PFSK-1 (cell line): ENCODE results near the gene CENPU.

Experiments used
- FOXP2 ChIP-seq: optimal IDR thresholded peaks from 2 replicates; pipeline ENCODE3; 2011; ENCODE audit warnings: borderline replicate concordance, control low read depth, inconsistent platforms; ENCODE audit not compliant: insufficient read depth; ENCODE audit errors: extremely low read length, extremely low read depth
- POLR2AphosphoS5 ChIP-seq: IDR thresholded peaks from 2 replicates; pipeline ENCODE4 v1.6.1; 2012; ENCODE audit warnings: low read depth, mild to moderate bottlenecking, control low read depth, low read length, moderate library complexity
- SIN3A ChIP-seq: IDR thresholded peaks from 2 replicates; pipeline ENCODE4 v1.6.1; 2012; ENCODE audit warnings: mild to moderate bottlenecking, low read length, moderate library complexity, borderline replicate concordance; ENCODE audit not compliant: insufficient read depth
- TAF1 ChIP-seq: IDR thresholded peaks from 2 replicates; pipeline ENCODE4 v1.6.1; 2012; ENCODE audit warnings: low read length, control low read depth, borderline replicate concordance; ENCODE audit not compliant: insufficient read depth
- TF ChIP-seq, protein P1 (sequence below), 2 experiments: IDR thresholded peaks; 2 replicates each; pipeline versions ENCODE4 v1.6.1 to v1.8.0; 2011 to 2012; ENCODE audit warnings: low read depth in 2 of 2, low read length in 2 of 2, control low read depth in 1 of 2, inconsistent platforms in 1 of 2, mild to moderate bottlenecking in 1 of 2, moderate library complexity in 1 of 2; ENCODE audit not compliant: insufficient read depth in 1 of 2

The CENPU gene

DNA sequence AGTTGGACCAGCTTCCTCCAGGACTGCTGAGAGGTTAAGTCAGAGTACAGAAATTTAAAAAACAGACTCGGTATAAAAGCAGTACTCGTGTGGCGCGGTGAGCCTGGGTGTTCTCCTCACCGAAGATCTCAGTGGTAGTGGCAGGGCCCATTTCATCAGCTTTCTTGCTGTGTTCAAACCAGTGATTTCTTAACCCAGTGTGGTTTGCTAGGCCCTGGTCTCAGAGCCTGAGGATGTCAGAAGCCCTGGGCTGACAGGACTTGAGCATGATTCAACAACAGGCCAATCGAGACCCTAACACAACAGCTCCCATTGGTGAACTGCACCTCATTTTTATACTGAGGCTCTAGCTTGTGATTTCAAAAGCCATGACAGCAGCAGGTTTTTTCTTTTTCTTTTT is 61.2 kb downstream of the CENPU start:
- TF ChIP-seq SIN3A (no peak), TAF1 (no peak), POLR2AphosphoS5 (no peak)

DNA sequence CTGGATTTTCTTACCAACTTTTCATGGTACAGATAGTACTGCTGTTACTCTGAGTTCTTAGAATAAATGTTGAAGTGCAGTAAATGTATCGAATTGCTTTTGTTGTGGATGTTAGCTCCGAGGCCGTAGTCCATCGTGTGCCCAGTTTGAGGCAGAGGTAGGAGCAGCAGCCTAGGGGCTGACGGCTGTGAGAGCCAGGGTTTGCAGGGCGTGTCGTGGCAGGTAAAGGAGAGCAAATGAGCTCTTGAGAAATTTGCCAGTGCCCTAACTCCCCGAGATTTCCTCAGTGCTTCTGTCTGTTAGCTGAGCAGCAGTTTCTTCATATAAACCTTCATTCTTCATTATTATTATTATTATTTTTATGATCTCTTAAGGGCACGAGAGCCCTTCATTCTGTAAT is 62.8 kb downstream of the CENPU start:
- TF ChIP-seq SIN3A (no peak), POLR2AphosphoS5 (no peak), TAF1 (no peak), FOXP2 (no peak)
- TF ChIP-seq, protein P1, sequence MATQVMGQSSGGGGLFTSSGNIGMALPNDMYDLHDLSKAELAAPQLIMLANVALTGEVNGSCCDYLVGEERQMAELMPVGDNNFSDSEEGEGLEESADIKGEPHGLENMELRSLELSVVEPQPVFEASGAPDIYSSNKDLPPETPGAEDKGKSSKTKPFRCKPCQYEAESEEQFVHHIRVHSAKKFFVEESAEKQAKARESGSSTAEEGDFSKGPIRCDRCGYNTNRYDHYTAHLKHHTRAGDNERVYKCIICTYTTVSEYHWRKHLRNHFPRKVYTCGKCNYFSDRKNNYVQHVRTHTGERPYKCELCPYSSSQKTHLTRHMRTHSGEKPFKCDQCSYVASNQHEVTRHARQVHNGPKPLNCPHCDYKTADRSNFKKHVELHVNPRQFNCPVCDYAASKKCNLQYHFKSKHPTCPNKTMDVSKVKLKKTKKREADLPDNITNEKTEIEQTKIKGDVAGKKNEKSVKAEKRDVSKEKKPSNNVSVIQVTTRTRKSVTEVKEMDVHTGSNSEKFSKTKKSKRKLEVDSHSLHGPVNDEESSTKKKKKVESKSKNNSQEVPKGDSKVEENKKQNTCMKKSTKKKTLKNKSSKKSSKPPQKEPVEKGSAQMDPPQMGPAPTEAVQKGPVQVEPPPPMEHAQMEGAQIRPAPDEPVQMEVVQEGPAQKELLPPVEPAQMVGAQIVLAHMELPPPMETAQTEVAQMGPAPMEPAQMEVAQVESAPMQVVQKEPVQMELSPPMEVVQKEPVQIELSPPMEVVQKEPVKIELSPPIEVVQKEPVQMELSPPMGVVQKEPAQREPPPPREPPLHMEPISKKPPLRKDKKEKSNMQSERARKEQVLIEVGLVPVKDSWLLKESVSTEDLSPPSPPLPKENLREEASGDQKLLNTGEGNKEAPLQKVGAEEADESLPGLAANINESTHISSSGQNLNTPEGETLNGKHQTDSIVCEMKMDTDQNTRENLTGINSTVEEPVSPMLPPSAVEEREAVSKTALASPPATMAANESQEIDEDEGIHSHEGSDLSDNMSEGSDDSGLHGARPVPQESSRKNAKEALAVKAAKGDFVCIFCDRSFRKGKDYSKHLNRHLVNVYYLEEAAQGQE (IDR thresholded peaks at IDR 0.05; ENCODE audit: insufficient read depth in 1 of 2, low read depth in 2 of 2, low read length in 2 of 2) = no peak

DNA sequence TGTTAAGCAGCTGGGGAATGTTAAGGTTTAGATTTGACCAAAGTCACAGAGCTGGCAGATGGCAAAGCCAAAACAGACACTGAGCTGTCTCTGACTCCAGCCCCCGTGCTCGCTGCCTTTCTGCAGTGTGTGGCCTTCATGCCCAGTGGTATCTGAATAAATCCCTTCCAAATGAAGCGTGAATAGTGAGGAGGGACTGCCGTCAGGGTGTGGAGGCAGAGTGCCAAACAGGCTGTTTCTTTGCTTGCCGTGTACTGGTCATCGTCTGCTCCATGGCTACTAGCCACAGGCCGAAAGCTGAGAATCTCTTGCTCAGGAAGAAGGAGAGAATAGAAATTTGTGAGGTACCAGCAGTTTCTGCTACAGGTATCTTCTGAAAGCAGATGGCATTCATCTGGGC is 64.6 kb downstream of the CENPU start:
- TF ChIP-seq SIN3A (no peak), FOXP2 (no peak), TAF1 (no peak), POLR2AphosphoS5 (no peak)
- TF ChIP-seq, protein P1 (IDR thresholded peaks at IDR 0.05; ENCODE audit: insufficient read depth in 1 of 2, low read depth in 2 of 2, low read length in 2 of 2) = no peak

- TF ChIP-seq FOXP2 (no peak), TAF1 (no peak), POLR2AphosphoS5 (no peak), SIN3A (no peak)
- TF ChIP-seq, protein P1 (IDR thresholded peaks at IDR 0.05; ENCODE audit: insufficient read depth in 1 of 2, low read depth in 2 of 2, low read length in 2 of 2) = no peak
Measured at GRCh38 chr4:184668511-184669114, 65.3 kb downstream of the CENPU start.

GRCh38 chr4:184668096-184668495 is 65.8 kb downstream of the CENPU start:
- TF ChIP-seq TAF1 (no peak), POLR2AphosphoS5 (no peak), SIN3A (no peak), FOXP2 (no peak)
- TF ChIP-seq, protein P1 (IDR thresholded peaks at IDR 0.05; ENCODE audit: insufficient read depth in 1 of 2, low read depth in 2 of 2, low read length in 2 of 2) = no peak
